ENCODE measurements around the gene PAX6. TPM values are rescaled to one million over a fixed set of nuclear protein-coding genes. Genes with fewer than 3 reads are reported as not detected.

Gene PAX6
- polyA plus RNA-seq, 4 donors, result 0.11 to 0.13 TPM; not detected in 2

DNA sequence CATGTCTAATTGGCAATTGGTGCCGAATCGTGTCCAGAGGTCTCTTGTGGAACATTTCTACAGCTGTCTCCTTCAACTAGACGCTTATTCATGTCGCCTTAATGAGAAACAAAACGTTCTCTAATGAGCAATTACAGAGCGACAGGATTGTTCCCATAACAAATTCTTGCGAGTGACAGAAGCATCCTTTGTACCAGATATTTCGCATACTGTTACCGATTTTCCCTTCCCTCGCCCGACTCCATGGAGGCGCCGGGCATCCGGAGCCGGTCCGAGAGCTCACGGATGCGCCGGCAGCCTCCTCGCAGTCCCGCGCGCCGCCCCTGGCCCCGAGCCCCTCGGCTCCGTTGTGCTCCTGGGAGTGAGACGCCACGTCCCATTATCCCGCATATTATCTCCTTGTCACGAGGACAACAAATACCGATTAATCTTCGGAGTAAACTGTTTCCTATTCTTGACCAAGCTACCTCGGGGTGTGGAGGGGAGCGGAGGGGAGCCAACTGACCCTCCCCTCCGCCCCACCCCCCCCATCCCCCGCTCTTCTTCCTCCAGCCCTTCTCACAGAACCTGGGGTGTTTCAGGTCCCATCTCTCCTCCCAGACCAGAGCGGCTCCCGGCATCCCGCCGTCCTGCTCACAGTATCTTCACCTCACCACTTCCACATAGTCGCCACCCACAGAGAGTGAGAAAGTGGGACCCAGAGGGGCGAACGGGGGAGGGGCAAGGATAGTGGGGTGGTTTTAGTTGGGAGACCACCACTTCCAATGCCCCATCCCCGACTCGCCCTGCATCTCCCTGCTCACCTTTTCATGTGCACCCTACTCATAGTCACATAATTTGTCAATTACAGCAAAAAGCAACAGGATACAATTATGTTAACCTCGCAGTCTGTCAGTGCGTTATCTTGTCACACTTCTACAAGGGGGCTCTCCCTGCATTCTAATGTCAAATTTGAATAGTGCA, 11.4 kb downstream of the PAX6 start:
- no peak for DNase-seq (ENCODE audit: low read depth in 4 of 4, low spot score in 3 of 4)

DNA sequence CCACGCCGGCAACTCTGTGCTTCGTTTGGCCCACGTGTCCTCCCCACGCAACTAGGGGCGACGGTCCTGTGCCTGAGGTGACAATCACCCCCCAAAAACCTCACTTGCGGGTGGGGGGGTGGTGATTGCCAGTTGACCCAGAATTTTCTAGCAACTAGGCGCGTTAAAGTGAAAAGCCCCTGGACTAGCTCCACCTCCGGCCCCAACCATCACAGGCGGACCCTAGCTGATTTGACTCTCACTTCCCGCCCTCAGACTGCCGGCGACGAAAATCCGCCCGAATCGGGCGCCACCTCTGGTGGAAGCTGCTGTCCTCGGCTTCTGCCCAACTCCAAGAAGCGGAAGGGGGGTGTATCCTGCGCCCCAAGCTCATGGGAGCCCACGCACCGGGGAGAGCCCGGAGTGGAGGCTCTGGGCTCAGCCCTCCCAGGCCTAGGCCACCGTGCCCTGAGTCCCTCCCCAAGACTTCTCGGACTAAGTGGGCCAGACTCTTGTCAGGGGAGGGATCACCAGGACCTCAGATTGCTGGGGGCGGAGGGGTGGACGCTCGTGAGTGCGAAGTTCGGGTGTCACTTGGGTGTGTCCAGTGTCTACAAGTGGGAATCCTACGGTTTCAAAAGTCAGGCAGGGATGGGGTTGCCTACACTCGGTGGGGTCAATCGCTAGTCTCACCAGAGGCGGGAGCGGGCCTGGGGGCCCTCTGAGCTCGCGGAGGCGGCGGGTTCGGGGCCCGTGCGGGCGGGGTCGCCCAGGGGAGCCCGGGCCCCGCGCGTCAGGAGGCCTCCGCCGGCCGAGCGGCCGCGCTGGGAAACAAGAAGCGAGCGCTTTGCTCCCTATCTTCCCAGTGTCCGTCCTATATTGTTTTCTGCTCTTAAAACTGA, 12.3 kb downstream of the PAX6 start:
- DNase-seq (ENCODE audit: low read depth in 4 of 4, low spot score in 3 of 4), result no peak

DNA sequence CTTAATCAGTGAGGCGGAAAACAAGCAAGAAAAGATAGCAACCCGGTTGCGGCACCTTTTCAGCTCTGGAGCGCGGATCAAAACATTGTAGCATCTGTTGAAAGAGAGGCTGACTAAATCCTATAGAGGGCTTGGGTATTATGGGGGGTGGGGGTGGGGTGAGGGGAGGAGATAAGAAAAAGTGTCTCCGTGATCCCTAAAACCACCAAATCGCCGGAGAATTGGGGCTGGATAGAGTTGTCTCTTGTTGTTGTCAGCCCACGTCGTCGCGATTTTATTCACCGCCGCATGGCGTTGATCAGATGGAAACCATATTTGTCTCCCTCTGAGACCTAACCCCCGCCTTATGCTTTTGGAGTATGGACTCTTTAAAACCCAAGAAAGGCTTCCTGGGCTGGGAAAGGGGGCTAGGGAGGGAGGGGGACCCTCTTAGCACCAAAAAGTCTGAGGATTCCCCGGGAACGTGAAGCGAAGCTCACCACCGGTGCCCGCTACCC, 13.0 kb downstream of the PAX6 start:
- DNase-seq (ENCODE audit: low read depth in 4 of 4, low spot score in 3 of 4), result no peak

DNA sequence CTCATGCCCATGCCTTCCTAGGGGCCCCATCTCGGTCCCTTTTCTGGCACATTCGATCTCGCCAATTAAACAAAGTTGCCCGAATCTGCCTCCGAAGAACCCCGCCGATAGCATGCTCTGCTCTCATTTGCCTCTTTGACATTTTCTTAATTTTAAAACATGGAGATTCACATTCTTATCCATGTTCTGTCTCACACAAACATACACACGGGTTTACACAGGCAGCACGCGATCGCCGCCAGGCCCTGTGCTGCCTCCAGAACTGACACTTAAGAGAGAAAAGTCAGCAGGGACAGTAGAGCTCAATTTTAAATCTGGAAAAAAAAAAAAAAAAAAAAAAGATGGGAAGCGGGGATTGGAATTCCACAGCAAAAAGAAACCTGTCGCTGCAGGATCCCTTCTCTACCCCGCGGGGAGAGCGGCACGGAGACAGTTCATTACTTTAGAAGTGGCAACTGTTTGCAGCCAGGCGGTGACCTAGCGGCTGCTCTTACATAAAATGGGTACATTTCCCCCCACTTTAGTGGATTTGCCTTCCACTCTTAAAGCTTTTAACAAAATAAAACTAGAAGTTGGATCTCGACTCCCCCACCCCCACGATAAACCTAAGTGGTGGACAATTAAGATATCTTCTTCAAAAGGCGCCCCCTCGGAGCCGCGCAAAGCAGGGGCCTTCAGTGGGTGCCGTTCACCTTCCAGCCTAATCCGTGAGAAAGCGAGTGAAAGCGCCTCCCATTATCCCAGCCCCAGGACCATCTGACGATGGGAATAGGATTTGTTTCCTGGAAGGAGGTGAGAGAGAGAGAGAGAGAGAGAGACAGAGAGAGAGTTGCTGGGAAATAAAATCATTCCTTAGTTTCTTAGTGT, 13.7 kb downstream of the PAX6 start:
- DNase-seq (ENCODE audit: low read depth in 4 of 4, low spot score in 3 of 4), result no peak

DNA sequence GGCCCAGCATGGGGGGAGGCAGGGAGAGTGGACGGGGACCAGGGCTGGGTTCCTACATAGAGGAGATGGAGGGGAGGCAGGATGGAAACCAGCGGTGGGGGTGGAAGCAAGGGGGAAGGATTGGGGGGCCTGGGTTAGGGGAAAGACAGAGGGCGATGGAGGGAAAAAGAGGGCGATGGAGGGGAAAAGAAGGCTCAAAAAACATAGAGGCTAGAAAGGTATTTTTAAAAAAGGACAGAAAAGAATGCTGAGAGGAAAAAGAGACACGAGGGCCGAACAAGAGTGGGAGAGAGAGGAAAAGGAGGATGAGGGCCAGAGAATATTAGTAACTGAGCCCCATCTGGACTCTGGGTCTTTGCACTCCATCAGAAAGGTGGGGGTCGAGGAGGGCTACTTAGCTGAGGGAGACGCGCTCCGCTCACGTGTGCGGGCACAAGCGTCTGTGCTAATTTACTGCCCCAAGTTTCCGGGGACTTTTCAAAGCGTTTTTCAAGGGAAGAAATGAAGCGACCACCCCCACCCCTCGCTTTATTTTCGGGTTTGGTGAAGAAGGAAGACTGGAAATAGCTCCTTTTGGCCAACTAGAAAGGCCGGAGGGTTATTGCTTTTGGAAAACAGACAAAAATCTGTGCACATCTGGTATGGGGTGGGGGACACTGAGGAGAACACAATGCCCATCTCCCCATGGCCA, 14.5 kb downstream of the PAX6 start:
- no peak for DNase-seq (ENCODE audit: low read depth in 4 of 4, low spot score in 3 of 4)

DNA sequence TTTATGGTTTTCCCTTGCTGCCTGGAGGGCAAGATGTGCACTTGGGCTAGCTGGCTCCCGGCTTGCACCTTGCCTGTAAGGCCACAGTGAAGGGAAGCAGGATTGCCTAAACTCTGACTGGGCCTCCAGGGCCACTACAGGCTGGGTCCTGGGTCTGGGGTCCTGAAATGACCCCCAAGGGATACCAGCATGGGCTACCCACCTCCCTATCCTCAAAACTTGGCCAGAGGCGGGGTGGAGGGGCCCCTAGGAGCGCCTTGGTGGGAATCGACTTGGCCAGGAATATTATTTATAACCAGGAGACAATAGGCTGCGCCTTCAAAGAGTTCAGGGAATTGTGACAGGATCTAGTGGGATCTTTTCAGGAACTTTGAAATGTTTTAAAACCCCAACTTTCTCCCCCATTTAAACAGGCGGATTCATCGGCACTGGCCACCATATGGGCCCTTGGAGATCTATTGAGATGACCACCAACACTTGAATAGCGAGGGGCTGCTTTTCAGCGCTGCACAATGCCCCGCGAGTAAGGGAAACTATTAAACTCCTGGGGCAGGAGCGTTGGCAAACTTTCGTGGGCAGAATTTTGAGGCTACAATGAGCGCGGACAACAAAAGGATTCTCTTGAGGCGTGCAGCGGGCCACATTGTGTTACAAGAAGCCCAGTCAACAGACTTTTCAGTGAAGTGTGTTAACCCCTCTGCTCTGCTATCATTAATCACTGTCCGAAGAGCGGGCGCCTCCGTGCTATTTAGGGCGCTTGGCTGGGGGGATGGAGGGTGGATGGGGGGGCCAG, 15.2 kb downstream of the PAX6 start:
- DNase-seq (ENCODE audit: low read depth in 4 of 4, low spot score in 3 of 4), result no peak

DNA sequence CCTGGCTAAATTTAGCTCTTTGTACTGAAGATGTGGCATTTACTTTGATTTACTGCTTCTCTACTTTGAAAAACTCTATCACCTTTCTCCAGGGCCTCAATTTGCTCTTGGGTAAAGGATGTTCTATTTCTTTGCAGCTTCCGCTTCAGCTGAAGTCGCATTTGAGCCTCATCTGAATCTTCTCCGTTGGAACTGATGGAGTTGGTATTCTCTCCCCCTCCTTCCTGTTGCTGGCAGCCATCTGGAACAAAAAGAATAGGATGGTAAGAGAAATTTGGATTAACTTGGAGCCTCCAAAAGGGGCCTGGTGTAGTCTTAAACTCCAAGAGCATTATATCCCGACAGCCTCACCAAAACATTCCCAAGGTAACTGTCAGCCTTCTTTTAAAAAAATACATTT, 16.6 kb downstream of the PAX6 start:
- no peak for DNase-seq (ENCODE audit: low read depth in 4 of 4, low spot score in 3 of 4)

DNA sequence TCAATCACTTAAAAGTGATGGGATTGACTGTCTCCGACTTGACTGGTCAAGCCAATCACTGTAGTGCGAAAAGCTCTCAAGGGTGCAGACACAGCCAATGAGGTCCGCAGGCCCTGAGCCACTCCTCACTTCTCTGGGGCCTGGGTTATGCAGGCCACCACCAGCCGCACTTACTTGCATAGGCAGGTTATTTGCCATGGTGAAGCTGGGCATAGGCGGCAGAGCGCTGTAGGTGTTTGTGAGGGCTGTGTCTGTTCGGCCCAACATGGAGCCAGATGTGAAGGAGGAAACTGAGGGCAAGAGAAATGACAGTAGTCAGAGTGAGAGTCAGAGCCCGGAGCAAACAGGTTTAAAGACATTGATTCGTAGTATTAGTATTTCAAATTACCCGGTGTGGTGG, 17.9 kb downstream of the PAX6 start:
- DNase-seq (ENCODE audit: low read depth in 4 of 4, low spot score in 3 of 4), result no peak

DNA sequence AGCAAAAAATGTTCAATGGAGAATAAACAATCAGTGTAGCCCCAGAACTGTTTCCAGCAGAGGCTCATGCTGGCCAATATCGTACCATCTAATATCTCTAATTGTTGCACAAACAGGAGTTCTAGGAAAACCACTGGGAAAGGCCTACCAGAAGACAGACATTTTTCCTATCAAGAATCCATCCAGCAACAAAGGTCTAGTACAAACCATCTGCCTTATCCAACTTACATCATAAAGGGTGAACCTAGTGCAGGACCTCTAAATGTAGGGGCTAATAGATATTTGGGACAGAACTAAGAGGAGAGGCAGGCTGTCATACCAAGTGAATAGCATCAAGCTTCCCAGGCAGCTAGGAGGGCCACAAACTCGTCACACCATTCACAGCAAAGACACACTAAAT, 18.7 kb downstream of the PAX6 start:
- no peak for DNase-seq (ENCODE audit: low read depth in 4 of 4, low spot score in 3 of 4)

DNA sequence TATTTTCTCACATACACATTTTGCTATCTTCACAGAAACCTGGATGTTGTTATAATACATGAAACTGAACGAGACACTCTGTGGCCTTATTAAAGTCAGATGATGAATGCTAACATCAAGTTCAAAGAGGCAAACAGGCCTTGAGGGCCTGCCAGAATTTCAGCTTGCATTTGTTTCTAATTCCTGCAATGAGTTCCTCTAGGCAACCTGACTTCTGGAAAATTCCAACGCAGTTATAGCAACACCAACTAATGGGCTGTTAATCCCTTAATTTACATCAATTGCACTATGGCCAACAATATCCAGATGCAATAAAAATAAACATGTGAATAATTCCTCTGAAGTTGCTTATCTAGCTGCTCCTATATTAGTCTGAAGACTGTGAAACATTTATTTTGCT, 19.1 kb downstream of the PAX6 start:
- no peak for DNase-seq (ENCODE audit: low read depth in 4 of 4, low spot score in 3 of 4)

DNA sequence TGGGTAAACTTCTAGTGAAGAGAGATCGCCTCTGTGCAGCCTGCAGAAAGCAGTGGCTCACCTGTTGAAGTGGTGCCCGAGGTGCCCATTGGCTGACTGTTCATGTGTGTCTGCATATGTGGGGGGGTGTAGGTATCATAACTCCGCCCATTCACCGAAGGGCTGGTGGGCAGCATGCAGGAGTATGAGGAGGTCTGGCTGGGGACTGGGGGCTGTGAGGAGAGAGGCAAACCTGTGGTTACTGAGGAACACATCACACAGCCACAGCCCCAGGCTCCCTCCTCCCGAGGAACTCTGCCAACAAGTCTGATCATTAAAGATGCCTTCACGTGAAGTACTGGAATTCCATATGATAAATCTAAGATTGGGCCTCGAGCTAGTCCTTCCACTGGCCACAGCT, 20.5 kb downstream of the PAX6 start:
- DNase-seq (ENCODE audit: low read depth in 4 of 4, low spot score in 3 of 4), result no peak

DNA sequence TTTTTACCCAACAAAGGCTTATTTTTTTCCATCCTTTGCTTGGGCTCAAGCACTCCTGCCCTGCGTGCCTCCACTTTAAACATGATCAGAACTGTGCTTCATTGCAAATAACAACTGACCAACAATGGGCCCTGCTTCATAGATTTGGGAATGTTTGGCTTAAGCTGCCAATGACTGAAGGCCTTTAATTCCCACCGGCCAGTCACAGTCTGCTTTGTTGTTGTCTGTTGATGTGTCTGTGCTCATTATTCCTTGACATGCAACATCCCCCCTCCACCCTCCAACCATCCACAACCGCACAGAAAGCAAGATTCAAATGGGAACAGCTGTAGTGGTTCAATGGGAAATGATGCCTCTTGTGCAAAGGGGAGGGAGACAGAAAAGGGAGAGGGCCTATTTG, 23.0 kb downstream of the PAX6 start:
- no peak for DNase-seq (ENCODE audit: low read depth in 4 of 4, low spot score in 3 of 4)

DNA sequence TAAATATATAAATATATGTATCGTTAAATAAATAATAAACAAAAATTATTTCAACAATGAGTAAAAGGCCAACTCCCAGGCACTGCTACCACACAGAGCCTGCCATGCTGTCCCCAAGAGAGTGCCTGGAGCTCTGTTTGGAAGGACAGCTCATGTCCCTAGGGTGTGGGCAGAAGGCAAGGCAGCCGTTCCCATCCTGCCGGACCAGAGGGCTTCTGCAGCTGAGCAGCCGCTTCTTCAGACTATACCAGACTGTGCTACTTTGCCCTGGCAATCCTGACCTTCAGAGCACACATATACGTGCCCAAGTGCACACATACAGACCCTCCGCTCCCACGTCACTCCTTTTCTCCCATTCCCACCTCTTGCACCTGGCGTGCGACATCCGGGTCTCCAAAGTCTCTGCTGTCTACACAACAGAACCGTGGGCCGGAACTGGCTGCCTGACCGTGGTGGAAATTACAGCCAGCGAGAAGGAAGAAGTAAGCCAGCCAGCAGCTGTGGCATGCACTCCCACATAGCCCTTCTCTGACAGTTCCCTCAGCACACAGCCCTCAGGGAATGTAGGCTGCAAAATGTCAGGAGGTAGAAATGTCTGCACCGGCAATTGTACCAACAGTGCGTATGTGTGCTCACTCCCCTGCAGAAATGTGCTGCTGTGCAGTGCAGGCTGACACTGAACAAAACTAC, 24.0 kb downstream of the PAX6 start:
- no peak for DNase-seq (ENCODE audit: low read depth in 4 of 4, low spot score in 3 of 4)

DNA sequence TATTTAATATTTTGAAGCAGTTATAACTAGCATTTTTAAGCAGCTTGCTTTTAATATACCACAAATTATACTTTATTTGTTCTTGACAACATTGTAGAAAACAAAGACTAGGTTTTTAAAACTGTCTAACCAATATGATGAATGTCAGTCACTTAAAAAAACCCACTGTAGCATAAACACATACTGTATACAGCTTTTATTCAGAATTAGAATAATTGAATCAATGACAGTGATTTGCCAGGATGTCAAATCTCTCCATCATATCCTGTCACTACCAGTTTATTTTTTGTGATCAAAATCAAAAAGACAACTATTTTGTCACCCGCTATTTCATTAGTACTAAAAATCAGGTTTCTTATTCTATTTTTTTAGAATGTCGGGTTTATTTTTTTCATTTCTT, 26.5 kb downstream of the PAX6 start:
- no peak for DNase-seq (ENCODE audit: low read depth in 4 of 4, low spot score in 3 of 4)

DNA sequence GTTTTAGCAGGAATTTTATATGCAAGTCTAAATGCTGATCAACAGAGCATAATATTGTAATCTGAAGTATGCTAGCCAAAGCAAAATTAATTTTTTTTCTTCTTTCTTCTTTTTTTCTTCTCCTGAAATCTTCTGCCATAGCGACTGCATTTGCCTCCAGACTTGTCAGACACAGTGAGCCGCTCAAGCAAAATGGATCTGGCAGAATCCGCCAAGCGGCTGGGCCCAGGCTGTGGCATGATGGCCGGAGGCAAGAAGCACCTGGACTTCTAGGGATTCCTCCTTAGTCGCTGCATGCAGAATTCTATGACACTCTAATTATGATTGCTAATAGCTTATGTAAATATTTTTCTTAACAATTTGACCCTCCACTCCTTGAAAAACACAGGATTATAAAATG, 27.9 kb downstream of the PAX6 start:
- no peak for DNase-seq (ENCODE audit: low read depth in 4 of 4, low spot score in 3 of 4)

DNA sequence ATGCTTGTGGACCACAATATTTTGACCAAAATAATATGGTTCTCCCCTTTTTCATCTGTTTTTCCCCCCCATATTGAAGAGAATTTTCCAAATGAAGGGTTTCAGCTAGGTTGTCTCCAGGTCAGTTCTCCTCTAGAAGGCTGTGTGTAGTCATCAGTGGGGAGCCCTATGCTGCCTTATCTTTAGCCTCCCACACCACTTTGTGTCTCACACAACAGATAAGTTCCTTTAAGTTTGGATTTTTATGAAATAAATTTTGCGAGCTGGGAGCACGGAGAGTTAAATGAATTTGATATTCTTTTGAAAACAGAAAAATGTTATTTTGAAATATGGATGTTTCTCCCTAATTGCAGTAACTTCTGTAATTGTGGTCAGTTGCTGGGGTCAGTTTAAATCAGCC, 28.9 kb downstream of the PAX6 start:
- DNase-seq (ENCODE audit: low read depth in 4 of 4, low spot score in 3 of 4), result no peak

DNA sequence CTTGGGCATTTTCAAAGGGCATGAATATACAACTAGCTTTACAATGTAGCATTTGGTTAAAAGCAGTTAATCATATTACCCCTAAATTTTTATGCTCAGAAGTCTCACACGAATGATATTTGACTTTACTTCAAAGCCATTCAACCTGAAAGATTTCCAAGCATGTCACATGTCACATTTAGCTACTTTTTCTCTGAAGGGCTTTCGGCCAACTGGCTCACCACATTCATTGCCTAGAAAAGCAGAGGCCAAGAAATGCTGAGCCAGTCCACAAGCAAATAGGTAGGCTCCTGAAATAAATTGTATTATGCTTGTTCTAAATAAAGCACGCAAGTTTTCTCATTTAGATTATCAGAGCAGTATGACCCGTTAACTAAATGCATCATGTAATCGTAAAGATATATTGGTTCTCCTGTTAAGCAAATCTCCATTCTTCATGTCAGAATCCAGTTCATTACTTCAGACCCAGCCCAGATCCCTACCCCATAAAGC, 30.6 kb downstream of the PAX6 start:
- DNase-seq (ENCODE audit: low read depth in 4 of 4, low spot score in 3 of 4), result no peak

DNA sequence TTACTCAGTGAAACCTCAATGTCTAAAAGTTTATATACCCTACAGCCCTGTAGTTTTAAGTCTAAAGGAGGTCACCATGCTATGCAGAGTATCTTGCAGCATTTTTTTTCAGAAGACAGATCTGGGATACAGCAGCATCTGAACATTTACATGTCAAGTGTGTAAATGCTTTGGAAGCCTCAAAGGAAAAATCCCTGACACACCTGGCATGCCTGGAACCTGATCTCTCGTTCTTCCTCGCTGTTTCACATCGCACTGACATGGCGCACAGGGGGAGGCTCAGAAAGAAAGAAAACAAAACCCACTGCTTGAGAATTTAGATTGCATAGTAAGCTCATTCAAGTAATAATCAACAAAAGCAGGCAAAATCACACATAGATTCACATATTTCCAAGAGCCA, 31.0 kb downstream of the PAX6 start:
- DNase-seq (ENCODE audit: low read depth in 4 of 4, low spot score in 3 of 4), result no peak
